Measurements from ENCODE around the gene AJM1. TPM values are rescaled to one million over a fixed set of nuclear protein-coding genes. Genes with fewer than 3 reads are reported as not detected.

AJM1 gene
- total RNA-seq, 1 donor from 2014 or later = 7.4 TPM

DNA sequence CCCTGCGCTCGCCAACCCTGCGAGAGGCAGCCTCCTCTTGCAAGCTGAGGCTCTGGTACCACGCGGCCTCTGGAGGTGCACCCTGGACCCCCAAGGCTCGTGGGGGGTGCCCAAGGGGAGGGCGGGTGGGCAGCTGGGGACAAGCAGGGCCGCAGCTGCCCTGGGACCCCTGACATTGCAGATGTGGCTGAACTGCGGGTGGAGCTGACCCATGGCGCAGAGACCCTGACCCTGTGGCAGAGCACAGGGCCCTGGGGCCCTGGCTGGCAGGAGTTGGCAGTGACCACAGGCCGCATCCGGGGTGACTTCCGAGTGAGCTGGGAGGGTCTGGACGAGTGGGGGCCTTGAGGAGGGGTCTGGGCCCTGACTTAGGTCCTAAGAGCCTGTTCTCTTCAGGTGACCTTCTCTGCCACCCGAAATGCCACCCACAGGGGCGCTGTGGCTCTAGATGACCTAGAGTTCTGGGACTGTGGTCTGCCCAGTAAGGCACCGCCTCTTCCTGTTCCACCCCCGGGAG, 11.4 kb downstream of the AJM1 start:
- Mint-ChIP-seq H3K27ac (ENCODE audit: unreplicated experiment) (no peak overlapping the region), H3K27me3 (ENCODE audit: low read depth) (no peaks in the 10 kb centered on the region), H3K4me3 (ENCODE audit: unreplicated experiment) (no peak overlapping the region), H3K9me3 (ENCODE audit: low read depth) (no peaks in the 10 kb centered on the region), H3K36me3 (ENCODE audit: low read depth) (no peaks in the 10 kb centered on the region), H3K4me1 (ENCODE audit: low read depth) (peaks cover 11% of the 10 kb centered on the region)
- DNase-seq (ENCODE audit: low spot score) = no peak
- TF ChIP-seq CTCF (IDR thresholded peaks at IDR 0.05) = no peak

GRCh38 chr9:136854113-136854841, 12.0 kb downstream of the AJM1 start:
- Mint-ChIP-seq H3K4me1 (ENCODE audit: low read depth) (peaks cover 11% of the 10 kb centered on the region), H3K36me3 (ENCODE audit: low read depth) (no peaks in the 10 kb centered on the region), H3K4me3 (ENCODE audit: unreplicated experiment) (no peak overlapping the region), H3K27ac (ENCODE audit: unreplicated experiment) (no peak overlapping the region), H3K9me3 (ENCODE audit: low read depth) (no peaks in the 10 kb centered on the region), H3K27me3 (ENCODE audit: low read depth) (no peaks in the 10 kb centered on the region)
- no peak for DNase-seq (ENCODE audit: low spot score)
- TF ChIP-seq CTCF (IDR thresholded peaks at IDR 0.05) = no peak

- H3K4me1 Mint-ChIP-seq (ENCODE audit: low read depth) = peaks cover 8% of the 10 kb centered on the region
- no peak for TF ChIP-seq CTCF (IDR thresholded peaks at IDR 0.05)
- no peak for DNase-seq (ENCODE audit: low spot score)
- H3K4me3 Mint-ChIP-seq (ENCODE audit: unreplicated experiment) = no peak overlapping the region
- H3K9me3 Mint-ChIP-seq (ENCODE audit: low read depth) = no peaks in the 10 kb centered on the region
- no peaks in the 10 kb centered on the region for H3K36me3 Mint-ChIP-seq (ENCODE audit: low read depth)
- H3K27me3 Mint-ChIP-seq (ENCODE audit: low read depth) = no peaks in the 10 kb centered on the region
- H3K27ac Mint-ChIP-seq (ENCODE audit: unreplicated experiment) = no peak overlapping the region
Observed at GRCh38 chr9:136854842-136855460, 12.7 kb downstream of the AJM1 start.

DNA sequence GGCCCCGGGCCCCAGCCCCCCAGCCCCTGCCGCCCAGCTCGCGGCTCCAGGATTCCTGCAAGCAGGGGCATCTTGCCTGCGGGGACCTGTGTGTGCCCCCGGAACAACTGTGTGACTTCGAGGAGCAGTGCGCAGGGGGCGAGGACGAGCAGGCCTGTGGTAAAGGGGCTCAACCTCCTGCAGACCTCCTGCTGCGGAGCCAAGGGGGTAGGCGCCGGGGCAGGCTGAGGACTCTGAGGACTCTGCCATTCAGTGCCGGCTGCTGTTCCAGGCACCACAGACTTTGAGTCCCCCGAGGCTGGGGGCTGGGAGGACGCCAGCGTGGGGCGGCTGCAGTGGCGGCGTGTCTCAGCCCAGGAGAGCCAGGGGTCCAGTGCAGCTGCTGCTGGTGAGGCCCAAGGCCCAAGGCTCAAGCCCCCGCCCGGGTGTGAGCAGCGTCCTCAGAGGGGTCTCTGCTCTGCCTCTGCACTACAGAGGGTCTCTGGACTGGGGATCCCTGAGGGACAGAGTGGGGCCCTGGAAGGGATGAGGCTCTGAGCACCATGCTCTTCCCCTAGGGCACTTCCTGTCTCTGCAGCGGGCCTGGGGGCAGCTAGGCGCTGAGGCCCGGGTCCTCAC, 13.3 kb downstream of the AJM1 start:
- no peak for DNase-seq (ENCODE audit: low spot score)
- Mint-ChIP-seq H3K27me3 (ENCODE audit: low read depth) (no peaks in the 10 kb centered on the region), H3K9me3 (ENCODE audit: low read depth) (no peaks in the 10 kb centered on the region), H3K4me3 (ENCODE audit: unreplicated experiment) (no peak overlapping the region), H3K4me1 (ENCODE audit: low read depth) (peaks cover 5% of the 10 kb centered on the region), H3K27ac (ENCODE audit: unreplicated experiment) (no peak overlapping the region), H3K36me3 (ENCODE audit: low read depth) (no peaks in the 10 kb centered on the region)
- TF ChIP-seq CTCF (IDR thresholded peaks at IDR 0.05) = no peak

DNA sequence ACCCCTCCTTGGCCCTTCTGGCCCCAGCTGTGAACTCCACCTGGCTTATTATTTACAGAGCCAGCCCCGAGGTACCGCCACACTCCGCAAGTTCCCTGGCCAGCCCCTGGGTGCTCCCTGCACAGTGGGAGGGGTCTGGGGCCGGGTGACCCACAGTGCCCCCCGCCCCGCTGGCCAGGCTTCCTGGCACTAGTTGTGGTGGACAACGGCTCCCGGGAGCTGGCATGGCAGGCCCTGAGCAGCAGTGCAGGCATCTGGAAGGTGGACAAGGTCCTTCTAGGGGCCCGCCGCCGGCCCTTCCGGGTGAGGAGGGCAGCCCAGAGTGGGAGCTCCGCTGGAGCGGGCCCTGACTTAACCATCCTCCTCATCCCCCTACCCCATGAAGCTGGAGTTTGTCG, 13.8 kb downstream of the AJM1 start:
- Mint-ChIP-seq H3K27me3 (ENCODE audit: low read depth) (no peaks in the 10 kb centered on the region), H3K4me1 (ENCODE audit: low read depth) (peaks cover 5% of the 10 kb centered on the region), H3K36me3 (ENCODE audit: low read depth) (no peaks in the 10 kb centered on the region), H3K4me3 (ENCODE audit: unreplicated experiment) (no peak overlapping the region), H3K9me3 (ENCODE audit: low read depth) (no peaks in the 10 kb centered on the region), H3K27ac (ENCODE audit: unreplicated experiment) (no peak overlapping the region)
- DNase-seq (ENCODE audit: low spot score) = no peak
- no peak for TF ChIP-seq CTCF (IDR thresholded peaks at IDR 0.05)
